Sigmoid colon (tissue), 4 donors: Measurements from ENCODE around the gene NEK5.

Experiments
- EP300 ChIP-seq, 4 donors: sonication (generic); formaldehyde crosslinking; IDR thresholded peaks; one replicate each; pipeline ENCODE4 v1.6.1; 2017; ENCODE audit warnings: antibody characterized with exemption in 4 of 4
- POLR2AphosphoS5 ChIP-seq, 4 donors: sonication (generic); formaldehyde crosslinking; IDR thresholded peaks; one replicate each; pipeline ENCODE4 v1.6.1; 2017; ENCODE audit warnings: antibody characterized with exemption in 4 of 4
- TF ChIP-seq, protein P1 (sequence below), 4 experiments: fragments of 450-650 bp in 3 of 4; fragments of 200-600 bp in 1 of 4; IDR thresholded peaks; one replicate each; pipeline ENCODE4 v1.5.1; 2016 to 2019; ENCODE audit warnings: antibody characterized with exemption in 4 of 4, mild to moderate bottlenecking in 3 of 4, moderate library complexity in 2 of 4

DNA sequence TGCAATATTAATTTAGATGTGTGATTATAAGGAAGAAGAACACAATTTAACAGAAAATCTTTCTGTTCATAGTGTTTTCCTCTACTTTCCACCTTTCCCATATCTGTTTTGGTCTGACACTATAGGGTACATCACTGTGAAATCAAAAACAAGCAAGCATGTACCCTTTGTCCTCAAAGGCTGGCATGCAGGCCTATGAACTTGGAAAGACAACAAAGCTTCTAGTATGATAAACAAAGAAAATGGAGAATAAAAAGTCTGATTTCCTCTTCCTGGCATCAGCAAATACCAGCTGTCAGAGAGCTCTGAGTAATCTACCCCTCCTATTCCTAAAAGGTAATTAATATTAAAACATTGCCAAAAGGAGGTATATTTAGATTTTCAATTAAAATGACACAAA, 36.1 kb upstream of the NEK5 start:
- TF ChIP-seq, protein P1, sequence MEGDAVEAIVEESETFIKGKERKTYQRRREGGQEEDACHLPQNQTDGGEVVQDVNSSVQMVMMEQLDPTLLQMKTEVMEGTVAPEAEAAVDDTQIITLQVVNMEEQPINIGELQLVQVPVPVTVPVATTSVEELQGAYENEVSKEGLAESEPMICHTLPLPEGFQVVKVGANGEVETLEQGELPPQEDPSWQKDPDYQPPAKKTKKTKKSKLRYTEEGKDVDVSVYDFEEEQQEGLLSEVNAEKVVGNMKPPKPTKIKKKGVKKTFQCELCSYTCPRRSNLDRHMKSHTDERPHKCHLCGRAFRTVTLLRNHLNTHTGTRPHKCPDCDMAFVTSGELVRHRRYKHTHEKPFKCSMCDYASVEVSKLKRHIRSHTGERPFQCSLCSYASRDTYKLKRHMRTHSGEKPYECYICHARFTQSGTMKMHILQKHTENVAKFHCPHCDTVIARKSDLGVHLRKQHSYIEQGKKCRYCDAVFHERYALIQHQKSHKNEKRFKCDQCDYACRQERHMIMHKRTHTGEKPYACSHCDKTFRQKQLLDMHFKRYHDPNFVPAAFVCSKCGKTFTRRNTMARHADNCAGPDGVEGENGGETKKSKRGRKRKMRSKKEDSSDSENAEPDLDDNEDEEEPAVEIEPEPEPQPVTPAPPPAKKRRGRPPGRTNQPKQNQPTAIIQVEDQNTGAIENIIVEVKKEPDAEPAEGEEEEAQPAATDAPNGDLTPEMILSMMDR (IDR thresholded peaks at IDR 0.05), result no peak
- TF ChIP-seq EP300 (IDR thresholded peaks at IDR 0.05) (no peak), POLR2AphosphoS5 (IDR thresholded peaks at IDR 0.05) (no peak)
